GM12873 (cell line): ENCODE measurements around the gene KCNK2.

Source experiments
- CTCF ChIP-seq: IDR thresholded peaks from 2 replicates; pipeline ENCODE4 v1.5.1; 2012; ENCODE audit warnings: low read depth, mild to moderate bottlenecking, moderate library complexity, low read length, control low read depth; ENCODE audit not compliant: insufficient read depth; ENCODE audit errors: missing control alignments

The KCNK2 gene

GRCh38 chr1:215147024-215147423, 64.5 kb downstream of the KCNK2 start:
- no peak for TF ChIP-seq CTCF

- TF ChIP-seq CTCF = no peak
These were observed 69.5 kb downstream of the KCNK2 start for GRCh38 chr1:215151841-215152549.

- no peak for TF ChIP-seq CTCF
These were observed 73.7 kb downstream of the KCNK2 start for GRCh38 chr1:215156232-215156631.

- no peak for TF ChIP-seq CTCF
These were observed 77.8 kb downstream of the KCNK2 start for GRCh38 chr1:215160351-215160750.

GRCh38 chr1:215166886-215167285, 84.3 kb downstream of the KCNK2 start:
- TF ChIP-seq CTCF = no peak

- TF ChIP-seq CTCF = no peak
These were observed 99.0 kb downstream of the KCNK2 start for GRCh38 chr1:215181518-215181917.

- no peak for TF ChIP-seq CTCF
These were observed 102.6 kb downstream of the KCNK2 start for GRCh38 chr1:215185067-215185620.
